ENCODE results near the gene TACC2.

The TACC2 gene

GRCh38 chr10:122165484-122166276, 176.7 kb downstream of the TACC2 start:
- no peak for DNase-seq (ENCODE audit: low spot score)

GRCh38 chr10:122168101-122168500, 179.1 kb downstream of the TACC2 start:
- no peak for DNase-seq (ENCODE audit: low spot score)

GRCh38 chr10:122168598-122169394, 179.8 kb downstream of the TACC2 start:
- DNase-seq (ENCODE audit: low spot score): no peak

- DNase-seq (ENCODE audit: low spot score): no peak
Measured at GRCh38 chr10:122170802-122171201, 181.8 kb downstream of the TACC2 start.

- no peak for DNase-seq (ENCODE audit: low spot score)
Measured at GRCh38 chr10:122171302-122172075, 182.5 kb downstream of the TACC2 start.

GRCh38 chr10:122172361-122173008, 183.5 kb downstream of the TACC2 start:
- DNase-seq (ENCODE audit: low spot score): no peak

GRCh38 chr10:122173337-122173736, 184.4 kb downstream of the TACC2 start:
- DNase-seq (ENCODE audit: low spot score): no peak

GRCh38 chr10:122173766-122174435, 184.9 kb downstream of the TACC2 start:
- DNase-seq (ENCODE audit: low spot score): no peak

- no peak for DNase-seq (ENCODE audit: low spot score)
Measured at GRCh38 chr10:122176232-122177213, 187.6 kb downstream of the TACC2 start.

GRCh38 chr10:122178655-122179054, 189.7 kb downstream of the TACC2 start:
- DNase-seq (ENCODE audit: low spot score): no peak

GRCh38 chr10:122181041-122181732, 192.2 kb downstream of the TACC2 start:
- DNase-seq (ENCODE audit: low spot score): peak; percentile 64

- DNase-seq (ENCODE audit: low spot score): peak; percentile 63
Measured at GRCh38 chr10:122181876-122182275, 192.9 kb downstream of the TACC2 start.

- DNase-seq (ENCODE audit: low spot score): no peak
Measured at GRCh38 chr10:122182308-122182707, 193.3 kb downstream of the TACC2 start.

GRCh38 chr10:122184254-122184653, 195.3 kb downstream of the TACC2 start:
- DNase-seq (ENCODE audit: low spot score): no peak

GRCh38 chr10:122185643-122186042, 196.7 kb downstream of the TACC2 start:
- DNase-seq (ENCODE audit: low spot score): no peak

- DNase-seq (ENCODE audit: low spot score): no peak
Measured at GRCh38 chr10:122186816-122187810, 198.2 kb downstream of the TACC2 start.

- DNase-seq (ENCODE audit: low spot score): no peak
Measured at GRCh38 chr10:122188706-122189105, 199.7 kb downstream of the TACC2 start.

- no peak for DNase-seq (ENCODE audit: low spot score)
Measured at GRCh38 chr10:122189185-122189584, 200.2 kb downstream of the TACC2 start.

Data from GM03348 (cell line).